ENCODE data around the gene BOC.

DNA sequence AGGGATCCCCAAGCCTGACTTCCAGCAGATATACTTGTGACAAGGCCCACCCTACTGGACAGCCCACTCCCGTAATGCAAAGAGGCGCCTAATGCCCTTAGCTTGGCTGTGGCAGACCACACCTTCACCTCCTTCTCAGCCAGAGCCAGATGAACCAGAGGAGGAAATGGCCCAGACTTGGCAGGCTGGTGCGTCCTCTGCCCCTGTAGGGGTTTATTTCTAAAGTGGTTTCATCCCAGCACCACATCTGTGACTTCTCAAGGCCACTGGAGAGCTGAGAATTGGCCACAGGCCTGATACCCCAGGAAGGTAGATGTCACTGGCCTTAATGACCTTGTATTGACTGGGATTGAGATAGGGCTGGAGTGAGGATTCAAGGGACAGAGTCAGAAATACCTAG is 29.5 kb downstream of the BOC start:
- TF ChIP-seq EZH2phosphoT487 (IDR thresholded peaks at IDR 0.05; ENCODE audit: borderline replicate concordance, low read length) (no peak), CTCF (conservative IDR thresholded peaks at IDR 0.05; ENCODE audit: low read depth, low read length) (no peak)
